DMS79 treated with DMSO at 0.1 percent for 48 hours (cell line): Measurements from ENCODE around the gene RPAP3.

ENCODE experiments used
- DNase-seq: peaks from one replicate; lab custom pipeline; 2025; lab: John Stamatoyannopoulos, UW

Gene RPAP3

GRCh38 chr12:47742253-47742825 lies 36.5 kb upstream of the RPAP3 start:
- no peak for DNase-seq

DNA sequence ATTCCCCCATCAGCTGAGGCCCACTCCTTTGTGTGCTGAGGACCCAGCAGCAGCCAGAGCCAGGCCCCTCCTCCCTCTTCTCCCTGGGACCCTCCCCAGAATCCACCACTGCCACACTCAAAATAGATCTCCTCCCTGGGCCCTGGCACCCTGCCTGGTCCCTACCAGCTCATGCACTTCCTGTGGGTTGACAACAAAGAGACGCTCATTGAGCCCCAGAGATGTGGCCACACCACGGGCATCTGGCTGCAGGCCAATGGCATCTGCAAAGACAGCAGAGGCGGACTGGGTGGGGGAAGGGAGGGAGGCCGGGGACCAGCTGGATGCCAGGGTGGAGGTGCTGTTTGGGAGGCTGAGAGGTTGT lies 35.5 kb upstream of the RPAP3 start:
- peak; percentile 96 for DNase-seq

- DNase-seq = no peak
Observed at GRCh38 chr12:47740606-47741339, 34.9 kb upstream of the RPAP3 start.

- no peak for DNase-seq
Observed at GRCh38 chr12:47739979-47740378, 34.1 kb upstream of the RPAP3 start.

- DNase-seq = no peak
Observed at GRCh38 chr12:47739297-47739696, 33.5 kb upstream of the RPAP3 start.

- no peak for DNase-seq
Observed at GRCh38 chr12:47737936-47738594, 32.2 kb upstream of the RPAP3 start.

DNA sequence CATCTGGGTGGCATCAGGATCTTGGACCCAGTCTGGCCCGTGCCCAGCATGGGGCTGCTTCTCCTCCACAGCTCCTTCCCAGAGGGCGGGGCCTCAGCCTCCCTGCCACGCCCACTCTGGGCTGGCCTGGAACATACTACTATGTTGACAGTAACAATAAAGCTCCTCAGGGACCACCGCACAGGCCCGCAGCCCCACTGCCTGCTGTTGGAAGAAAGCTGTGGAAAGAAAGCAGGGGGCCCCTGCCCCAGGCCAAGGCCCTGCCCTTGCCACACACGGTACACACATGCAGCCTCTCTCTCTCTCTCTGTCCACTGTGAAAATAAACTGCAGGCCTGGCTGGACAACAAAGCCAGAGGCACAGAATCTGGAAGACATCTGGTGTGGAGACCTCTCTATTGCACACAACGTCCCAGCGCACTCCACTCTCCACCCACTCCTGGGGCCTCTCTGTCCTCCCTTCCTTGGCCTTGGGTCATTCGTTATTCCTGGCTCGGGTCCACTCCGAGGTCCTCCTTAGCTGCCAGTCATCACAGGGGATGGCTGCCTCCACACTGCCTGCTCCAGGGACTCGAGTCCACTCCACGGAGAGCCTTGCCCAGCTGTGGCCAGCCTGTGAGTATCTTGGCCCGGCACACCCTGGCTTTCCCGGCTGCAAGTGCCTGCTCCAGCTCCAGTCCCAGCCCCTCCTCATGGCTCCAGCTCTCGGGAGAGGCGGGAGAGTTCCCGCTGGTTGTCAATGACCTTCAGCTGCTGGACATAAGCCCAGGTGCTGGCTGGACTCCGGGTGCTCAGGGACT lies 31.2 kb upstream of the RPAP3 start:
- no peak for DNase-seq

GRCh38 chr12:47736216-47736615 lies 30.4 kb upstream of the RPAP3 start:
- DNase-seq = no peak

GRCh38 chr12:47735649-47736048 lies 29.8 kb upstream of the RPAP3 start:
- no peak for DNase-seq

DNA sequence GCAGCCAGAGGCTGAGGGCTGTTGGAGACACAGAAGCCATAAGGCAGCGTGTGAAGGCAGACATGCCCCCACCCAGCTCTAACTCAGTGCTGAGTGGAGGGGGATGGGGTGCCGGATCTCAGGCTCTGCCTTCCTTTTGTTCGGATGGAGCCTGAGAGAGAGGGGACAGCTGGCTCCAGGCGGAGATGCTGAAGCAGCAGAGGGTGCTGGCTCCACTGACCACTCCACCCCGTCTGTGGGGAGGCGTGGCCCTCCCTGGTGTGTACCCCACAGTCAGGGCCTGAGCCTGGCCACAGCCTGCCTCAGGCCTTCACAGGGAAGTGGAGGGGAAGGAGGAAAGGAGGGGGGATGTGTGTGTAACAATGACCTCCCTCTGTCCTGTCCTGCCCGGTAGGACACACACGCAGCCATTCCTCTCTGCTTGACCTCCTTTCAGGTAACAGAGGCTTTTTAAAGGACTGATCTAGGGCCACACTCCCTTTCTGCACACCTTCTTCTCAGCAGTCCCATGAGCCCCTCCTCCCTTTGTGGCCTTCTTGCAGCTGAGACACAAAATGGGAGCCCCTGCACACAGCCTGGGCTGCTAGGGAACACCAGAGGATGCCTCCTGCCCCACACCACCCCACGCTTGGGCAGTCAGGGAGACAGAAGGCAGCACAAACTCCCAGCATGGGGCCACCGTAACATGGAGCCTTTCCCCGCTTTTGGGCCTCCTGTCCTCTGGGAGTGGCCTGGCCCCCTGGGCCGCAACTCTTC lies 29.1 kb upstream of the RPAP3 start:
- DNase-seq = no peak

DNA sequence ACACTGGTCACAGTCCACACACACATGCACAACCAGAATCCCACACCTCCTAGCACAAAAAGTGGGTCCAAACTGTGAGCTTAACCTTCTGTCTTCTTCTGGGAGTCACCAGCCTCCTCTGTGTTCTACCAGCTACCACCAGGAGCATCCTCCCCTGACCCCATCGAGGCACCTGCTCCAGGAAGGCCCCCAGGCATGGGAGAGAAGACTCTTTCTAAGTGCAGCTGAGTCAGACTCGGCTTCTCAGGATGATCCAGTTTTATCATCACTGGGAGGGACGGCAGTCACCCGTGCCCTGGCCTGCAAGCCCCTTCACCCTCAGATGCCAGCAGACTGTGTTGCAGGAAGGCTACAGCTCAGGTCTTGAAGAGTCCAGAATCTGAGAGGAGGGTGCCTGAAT lies 27.3 kb upstream of the RPAP3 start:
- no peak for DNase-seq

DNA sequence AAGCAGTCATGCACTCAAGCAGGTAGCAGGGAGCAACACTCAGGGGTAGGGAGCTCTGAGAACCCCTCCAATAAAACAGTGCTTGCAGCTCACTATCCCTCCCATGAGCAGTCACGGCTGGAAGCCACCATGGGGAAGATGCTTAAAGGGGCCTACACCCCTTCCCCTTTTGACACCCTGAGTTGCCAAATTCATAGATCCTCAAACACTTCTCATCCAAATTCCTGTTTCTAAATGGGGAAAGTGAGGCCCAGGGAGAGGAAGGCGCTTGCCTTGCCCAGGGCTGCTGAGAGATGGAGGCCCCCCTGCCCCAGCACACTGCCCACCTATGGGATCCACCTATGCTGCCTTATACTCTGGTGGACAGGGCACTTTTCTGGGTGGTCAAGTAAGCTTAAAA lies 26.7 kb upstream of the RPAP3 start:
- DNase-seq = no peak

DNA sequence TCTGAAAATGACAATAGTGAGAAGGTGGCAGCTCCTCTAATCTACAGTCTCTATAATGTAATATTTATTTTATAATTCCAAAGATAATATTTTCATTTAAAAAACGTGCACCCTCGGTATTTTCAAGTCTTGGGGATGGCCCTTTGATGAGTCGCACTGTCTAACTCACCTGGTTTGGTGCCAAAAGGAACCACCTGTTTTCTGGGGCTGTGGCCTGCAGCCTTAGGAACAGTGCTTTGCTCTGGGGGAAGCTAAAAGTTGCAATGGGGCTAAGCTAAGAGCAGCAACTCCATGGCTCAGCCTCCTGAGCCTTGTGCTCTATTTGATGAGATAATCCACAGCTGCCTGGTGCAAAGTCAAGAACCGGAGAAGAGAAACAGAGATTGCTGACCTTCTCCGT lies 25.9 kb upstream of the RPAP3 start:
- no peak for DNase-seq

- DNase-seq = no peak
Observed at GRCh38 chr12:47730341-47730744, 24.5 kb upstream of the RPAP3 start.

- no peak for DNase-seq
Observed at GRCh38 chr12:47729233-47729632, 23.4 kb upstream of the RPAP3 start.

- no peak for DNase-seq
Observed at GRCh38 chr12:47725893-47726292, 20.1 kb upstream of the RPAP3 start.

- no peak for DNase-seq
Observed at GRCh38 chr12:47725091-47725772, 19.4 kb upstream of the RPAP3 start, which contains the start of gene ENDOU. ENDOU (minus strand) TSS chr12:47725490; CDS start chr12:47725413, 77 bp downstream.

DNA sequence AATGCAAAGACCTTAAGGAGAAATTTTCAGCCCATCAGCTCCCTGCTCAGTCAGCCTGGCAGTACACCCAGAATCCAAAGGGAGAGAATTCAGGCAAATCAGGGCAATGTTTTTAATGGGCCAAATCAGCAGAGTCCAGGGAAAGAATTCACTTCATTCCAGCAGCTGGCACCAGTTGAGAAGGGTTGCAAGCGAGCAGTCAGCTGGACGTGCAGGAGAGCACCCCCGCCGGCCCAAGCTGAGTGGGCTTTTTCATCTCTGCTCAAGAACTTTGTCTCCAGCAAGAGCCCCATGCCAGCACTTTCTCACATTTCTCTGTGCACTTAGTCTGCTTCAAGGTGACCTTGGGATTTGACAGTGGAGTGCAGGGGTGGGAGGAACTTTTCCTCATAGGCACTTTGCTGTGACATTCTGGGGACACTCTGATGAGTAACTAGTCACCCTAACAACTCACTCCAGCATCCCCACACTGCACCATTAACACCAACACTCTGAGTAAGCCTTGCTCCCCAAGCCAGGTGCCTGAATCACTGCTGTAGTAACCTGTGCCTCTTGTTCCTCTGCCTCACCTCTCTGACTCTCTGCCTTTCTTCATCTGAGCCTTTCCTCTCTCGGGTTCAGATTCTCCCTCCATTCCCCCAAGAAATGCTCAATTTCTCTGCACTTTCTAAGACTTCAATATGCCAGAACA lies 17.3 kb upstream of the RPAP3 start:
- no peak for DNase-seq

- no peak for DNase-seq
Observed at GRCh38 chr12:47722136-47722834, 16.5 kb upstream of the RPAP3 start.

DNA sequence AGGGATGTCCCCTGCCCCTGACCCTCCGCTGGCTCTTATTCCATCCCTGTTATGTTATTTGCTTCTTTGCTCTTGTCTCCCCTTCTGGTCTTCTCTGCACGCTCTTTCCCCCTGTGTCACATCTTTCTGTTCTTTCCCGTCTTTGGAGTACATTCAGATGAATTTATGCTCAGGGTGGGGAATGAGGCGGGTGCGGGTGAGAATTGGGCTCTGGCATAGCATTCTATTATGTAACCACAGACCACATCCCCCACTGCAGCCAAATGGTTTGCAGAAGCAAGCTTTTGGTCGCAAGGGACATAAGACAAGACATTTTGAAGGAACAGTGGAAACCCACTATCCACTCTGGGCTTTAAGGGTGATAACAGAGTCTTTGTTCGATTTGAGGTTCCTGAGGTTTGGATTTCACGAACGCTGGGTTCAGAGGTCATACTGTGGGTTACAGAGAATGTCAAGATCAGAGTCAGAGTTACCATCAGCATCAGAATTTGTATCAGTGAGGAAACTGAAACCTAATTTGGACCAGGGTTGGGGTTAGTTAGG lies 15.7 kb upstream of the RPAP3 start:
- DNase-seq = no peak
